GM21515 (cell line): ENCODE data around the gene AMER1.
A peak's percentile ranks its signal among the peaks of the same experiment; 100 is the strongest.
"Not testable (repeated sequence)": the region's sequence is repeated elsewhere in the genome, so short reads cannot be mapped to it uniquely, and the experiment has no call there.

Experiments
- ATAC-seq: cut with Tn5 transposase; IDR thresholded peaks from one replicate; pipeline ENCODE4 v1.9.1; 2021; ENCODE audit not compliant: unreplicated experiment

Gene AMER1

DNA sequence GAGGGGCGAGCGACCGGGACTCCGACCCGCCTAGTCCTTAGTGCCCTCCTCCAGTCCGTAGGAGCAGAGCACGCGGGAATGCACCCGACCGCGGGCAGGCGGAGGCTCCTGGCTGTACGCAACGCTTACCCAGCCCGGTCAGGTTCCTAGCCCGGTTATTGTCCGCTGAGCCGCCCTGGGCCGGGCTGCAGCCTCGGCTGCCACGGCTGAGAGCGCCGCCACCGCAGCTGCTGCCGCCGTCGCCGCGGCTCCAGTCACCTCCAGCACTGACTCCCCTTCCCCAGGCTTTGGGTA is at the start of gene AMER1:
AMER1 (minus strand) TSS at position 268 of the 294 bp plus-strand sequence. CDS start 12,422 bp downstream, outside the sequence.
- peak; percentile 48 for ATAC-seq

DNA sequence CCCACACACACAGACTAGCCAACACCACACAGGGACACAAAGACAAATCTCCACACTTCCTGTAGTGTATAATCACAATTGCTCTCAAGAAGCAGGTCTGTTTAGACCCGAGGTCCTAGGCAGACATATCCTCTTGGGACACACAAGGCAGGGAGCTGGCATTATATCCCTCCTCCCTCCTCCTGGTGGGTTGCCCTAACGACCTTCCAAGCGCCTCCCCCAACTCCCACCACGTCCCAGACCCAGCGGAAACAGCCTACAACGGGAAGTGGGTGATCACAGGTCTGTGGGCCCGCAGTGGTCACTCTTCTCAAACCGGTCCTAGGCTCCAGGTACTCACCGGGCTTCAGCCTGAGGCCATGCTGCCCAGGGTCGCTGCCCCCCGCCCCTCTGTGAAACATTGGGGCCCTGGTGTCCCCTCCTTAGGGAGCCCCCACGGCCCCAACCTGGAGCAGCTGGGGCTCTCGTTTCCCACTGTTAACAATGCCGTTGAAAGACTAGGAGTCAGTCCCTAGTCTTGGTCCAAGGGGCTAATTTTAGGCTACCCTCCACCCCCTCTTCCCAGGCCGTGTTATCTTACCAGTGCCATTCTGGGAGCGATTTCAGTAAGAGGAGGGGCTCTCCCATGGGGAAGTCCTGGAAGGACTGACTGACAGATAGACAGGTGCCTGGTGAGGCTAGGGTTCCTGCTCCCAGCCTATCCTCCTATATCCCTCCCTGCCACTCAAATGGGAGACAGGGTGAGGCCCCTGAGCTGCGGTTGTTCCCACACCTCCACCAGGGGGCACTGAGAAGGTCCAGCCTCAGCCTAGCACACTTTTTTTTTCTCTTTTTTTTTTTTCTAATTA is 24.8 kb upstream of the AMER1 start, which contains the start of gene ASB12:
ASB12 (minus strand) TSS at position 485 of the 848 bp plus-strand sequence. CDS start 4,957 bp downstream, outside the sequence.
- ATAC-seq: no peak

DNA sequence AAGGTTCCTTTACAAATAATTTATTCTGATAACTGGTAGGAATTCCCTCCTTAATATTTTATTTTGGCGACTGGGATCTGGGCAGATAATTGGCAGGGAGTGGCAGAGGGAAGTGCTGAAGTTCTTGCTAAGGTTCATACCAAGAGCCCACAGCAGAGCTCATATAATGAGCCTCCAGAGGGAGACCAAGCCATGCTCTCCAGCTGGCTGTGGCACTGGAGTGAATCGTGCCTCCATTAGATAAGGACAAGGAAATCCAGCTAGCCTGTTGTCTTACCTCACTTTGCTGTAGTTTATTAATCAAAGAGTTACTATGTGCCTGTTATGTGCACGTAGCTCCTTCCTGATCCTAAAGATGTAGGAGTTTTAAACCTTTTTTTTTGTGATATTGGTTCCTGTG is 23.6 kb upstream of the AMER1 start:
- no peak for ATAC-seq

DNA sequence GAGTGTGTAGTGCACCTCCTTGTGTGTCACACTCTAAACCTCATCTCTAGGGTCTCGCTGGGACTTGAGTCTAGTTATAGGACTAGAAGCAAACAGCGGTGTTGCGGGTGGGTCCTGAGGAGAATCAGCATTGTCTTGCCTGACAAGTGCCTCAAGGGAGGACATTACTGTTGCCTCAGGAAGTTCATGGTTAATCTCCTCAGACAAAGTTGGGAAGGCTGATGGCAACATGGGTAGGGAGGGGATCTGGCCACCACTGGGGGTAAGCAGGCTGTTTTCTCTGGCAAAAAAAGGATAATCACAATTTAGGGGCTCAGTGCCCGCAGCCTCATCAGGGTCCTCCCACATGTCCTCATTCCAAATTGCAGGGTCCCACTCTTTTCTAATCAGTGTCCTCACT is 12.5 kb upstream of the AMER1 start:
- ATAC-seq: no peak

DNA sequence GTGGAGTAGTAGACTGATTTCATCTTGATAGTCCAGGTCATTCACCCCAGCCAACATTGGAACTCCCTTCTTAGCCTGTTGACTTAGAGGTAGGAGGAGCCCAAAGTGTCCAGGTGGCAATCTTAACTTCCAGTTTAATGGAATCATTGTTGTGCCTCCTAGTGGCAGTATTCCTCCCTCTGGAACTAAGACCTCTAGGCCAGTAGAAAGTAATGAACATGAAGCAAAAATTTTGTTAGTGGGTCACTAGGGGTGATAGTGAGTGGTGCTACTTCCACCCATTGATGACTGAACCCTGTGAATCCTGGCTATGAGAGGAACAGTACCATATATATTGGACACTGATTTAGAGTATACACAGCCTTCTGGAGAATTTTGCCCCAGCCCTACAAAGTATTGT is 8.5 kb upstream of the AMER1 start:
- ATAC-seq: not testable (repeated sequence)

DNA sequence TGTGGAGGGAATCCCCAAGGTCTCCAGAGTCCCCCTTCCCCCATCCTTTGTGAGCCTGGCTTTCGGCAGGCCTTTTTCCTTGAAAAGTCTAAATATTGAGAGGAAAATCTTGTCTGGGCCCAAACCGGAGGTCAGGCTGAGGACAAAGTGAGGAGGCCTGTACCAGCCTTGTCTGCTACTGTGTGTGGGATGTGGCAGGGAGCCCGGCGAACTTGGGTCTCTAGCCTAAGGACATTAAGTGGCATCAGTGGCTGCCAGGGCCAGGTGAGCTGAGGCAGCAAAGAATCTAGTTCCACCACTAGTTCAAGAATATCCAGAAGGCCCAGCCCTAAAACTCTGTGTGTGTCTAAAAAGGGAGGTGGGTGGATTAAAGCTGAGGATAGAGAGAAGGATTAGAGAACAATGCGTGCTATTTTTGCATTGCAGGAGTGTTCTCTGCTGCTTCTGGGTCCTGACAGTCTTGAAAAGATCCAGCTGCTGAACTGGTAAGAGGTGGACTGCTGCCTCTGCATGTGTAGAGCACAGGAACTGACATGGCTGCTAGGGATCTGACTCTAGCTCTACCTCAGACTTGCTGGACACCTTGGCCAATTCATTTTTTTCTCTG is 1.2 kb upstream of the AMER1 start:
- ATAC-seq: no peak

DNA sequence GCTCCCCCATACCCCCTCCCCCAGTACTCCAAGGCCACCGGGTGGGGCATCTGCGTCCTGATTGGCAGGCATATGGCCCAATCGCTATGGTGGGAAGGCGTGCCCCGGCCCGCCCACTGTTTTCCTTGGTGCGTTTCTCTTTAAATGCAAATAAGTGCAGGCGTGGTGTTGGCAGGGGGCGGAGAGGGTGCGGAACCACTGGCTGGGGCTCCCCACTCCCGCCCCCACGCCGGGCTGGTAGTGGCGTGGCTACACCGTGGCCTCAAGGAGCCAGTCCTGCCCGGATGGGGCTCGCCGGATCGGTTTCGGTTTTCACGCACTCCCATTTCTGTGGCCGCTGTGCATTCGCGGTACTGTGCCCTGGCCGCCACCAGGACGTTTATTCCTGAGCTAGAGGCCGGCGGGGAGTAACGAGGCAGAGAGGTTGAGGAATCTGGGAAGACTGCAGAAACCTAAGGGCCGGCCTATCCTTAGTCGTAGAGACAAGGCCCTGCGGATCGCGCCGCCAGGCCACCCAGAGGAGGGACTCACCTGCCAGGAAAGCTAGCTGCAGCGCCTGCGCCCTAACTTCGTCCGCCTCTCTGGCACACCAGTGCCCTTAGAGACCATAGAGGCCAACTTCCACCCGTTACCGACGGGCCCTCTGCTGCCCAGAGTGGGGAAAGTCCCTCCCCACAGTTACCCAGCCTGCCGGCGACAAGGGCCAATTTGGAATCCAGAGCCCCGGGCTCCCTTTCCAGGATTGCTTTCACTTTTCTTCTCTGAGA is 410 bp upstream of the AMER1 start:
- peak; percentile 91 for ATAC-seq

DNA sequence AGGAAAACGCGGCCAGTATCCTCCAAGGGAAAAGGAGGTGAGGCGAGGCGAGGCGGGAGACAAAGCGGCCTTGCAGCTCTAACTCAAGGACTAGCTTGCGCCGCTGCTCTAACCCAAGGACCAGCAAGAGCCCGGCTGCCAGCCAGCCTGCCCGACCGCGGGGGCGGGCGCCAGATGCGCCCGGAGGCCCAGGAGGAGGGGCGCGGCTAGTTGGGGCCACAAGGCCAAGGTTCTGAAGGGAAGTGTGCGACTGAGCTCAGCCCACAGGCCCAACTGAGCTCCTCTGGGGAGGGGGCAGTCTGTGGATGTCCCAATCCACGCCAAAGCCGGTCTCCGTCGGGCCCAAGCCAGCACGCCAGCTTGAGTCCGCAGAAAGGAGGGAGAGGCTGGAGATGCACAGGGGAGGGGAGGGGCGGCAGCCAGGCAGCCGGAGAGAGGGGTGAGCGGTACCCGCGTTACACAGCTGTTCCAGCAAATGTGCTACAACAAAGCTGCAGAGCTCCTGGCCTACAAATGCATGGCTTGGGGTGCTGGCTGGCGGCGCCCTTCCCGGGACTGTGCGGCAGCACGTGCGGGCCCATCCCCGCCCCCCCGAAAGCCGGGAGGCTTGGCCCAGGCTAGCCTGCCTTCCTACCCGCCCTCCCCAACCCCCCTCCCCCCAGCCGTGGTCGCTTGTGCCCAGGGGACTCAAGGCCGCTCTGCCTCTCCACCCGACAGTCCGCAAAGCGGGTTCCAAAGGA is 637 bp downstream of the AMER1 start:
- ATAC-seq: peak; percentile 8

DNA sequence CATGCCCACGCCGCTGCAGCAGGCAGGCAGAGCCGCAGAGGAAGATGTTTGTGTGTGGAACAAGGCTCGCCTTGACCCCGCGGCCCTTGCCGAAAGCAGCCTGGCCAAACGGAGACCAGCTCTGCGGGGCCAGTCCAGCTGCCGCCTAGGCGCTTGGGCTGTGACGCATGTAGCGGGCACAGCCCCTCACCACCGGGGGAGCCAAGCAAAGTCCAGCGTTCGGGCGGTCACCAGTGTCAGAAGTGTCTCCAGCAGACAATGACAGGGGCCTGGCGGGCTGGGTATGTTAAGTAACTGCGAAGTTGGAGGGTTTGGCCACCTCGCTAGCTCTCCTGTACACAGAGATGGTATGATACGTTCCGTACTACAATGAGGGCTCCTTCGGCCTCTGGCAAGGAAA is 1.3 kb downstream of the AMER1 start:
- no peak for ATAC-seq

DNA sequence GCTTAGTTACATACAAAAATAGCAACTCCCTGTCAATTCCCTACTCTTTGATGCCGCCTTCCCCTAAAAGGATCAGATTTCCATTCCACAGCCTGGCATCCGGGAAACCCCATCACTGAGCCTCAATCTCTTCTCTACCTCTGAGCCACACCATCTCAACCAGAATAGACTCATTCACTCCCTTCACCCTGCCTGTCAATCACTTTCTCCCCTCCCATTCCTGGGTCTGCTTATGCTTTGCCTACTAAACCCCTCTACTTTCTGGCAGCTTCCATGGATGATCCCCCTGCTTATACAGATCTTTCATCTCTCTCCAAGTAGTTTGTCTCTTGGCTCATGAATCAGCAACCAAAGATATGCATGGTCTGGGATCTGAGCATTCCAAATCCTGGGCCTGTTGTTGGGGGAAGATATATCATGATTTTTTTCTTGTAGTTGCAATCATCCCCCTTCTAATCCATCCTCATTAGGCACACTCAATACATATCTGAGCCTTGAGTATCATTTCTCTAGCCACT is 2.6 kb downstream of the AMER1 start:
- ATAC-seq: no peak

DNA sequence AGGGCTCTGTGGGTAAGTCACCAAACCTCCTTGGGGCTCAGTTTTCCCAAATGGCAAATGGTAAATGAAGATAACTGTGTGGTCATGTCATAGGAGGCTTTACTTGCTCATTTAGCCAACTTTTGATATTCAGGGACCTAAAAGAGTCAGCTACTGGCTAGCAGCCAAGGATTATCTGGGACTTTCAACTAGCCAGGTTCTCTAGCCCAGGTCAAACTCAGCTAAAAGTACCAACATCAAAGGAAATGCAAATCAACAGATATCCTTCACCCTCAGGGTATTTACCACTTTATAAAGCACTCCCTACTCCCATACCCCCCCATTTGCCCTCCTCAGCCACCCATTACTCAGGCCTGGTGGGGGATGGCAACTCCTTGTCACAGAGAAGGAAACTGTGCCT is 7.5 kb downstream of the AMER1 start:
- ATAC-seq: no peak

DNA sequence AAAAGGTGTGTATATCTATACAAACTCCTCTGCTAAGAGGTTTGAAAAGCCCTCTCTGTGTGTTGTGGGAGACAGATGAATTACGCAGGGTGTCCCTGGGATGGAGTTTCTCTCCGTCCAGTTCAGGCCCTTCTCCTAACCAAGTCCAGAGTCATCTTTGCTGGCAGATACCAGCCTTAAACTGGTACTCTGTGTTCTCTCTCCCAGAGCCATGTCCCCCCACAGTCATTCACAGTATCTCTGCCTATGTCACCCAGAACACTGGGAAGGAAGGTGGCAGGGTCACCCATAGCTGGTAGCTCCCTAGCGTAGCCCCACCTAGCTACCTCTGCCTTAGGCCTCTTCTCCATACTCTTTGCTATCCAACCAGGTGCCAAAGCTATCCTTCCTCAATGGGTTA is 8.9 kb downstream of the AMER1 start:
- ATAC-seq: no peak

DNA sequence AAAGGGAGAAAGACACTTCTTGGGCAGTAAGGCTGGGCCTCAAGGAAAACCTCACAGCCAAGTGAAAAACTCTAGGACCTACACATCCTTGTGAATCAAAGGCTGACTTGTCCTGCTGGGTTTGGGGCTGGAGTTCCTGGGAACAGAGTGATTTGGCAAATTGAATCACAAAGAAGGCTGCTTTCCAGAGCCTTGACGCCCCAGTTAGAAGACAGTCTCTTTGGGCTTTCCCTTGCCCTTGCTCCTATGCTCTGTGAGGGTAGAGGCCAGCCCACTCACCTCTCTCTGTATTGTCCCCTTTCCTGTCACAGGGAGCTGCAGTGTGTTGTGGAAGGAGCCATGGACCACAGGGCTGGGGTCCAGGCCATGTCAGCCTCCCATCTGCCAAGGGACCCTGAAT is 9.6 kb downstream of the AMER1 start:
- ATAC-seq: no peak

DNA sequence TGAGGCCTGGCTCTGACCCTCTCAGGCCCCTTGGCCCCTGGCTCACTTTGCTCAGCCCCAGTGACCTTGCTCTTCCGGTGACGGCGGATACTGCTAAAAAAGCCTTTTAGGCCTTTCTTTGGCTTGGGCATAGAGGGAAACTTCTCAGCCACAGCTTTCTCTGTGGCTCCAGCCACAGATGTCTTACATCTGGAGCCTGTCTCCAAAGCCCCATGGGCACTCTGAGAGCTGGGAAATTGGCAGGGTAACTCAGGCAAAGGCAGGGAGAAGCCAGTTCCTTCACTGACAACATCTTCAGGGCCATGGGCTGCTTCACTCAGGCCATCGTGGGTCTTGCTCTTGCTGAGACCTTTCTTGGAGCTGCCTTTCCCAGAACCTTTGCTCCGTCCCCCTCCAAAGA is 12.8 kb downstream of the AMER1 start:
- ATAC-seq: no peak

DNA sequence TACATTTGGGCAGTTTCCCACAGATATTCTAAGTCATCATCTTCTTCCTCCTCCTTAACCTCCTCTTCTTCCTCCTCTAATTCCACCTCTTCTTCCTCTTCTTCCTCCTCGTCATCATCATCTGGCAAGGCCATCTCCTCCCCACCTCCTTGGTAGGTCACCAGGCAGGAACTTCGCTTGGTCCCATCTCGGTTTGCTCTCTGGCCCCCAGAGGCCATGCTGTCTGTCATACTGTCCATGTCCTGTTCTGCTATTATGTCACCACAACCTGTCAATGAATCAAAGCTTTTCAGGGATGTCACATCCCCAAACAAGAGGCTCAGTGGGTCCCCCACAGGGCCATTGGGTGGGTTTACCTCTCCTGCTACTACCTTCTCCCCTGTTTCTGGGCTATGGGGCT is 13.5 kb downstream of the AMER1 start:
- no peak for ATAC-seq

DNA sequence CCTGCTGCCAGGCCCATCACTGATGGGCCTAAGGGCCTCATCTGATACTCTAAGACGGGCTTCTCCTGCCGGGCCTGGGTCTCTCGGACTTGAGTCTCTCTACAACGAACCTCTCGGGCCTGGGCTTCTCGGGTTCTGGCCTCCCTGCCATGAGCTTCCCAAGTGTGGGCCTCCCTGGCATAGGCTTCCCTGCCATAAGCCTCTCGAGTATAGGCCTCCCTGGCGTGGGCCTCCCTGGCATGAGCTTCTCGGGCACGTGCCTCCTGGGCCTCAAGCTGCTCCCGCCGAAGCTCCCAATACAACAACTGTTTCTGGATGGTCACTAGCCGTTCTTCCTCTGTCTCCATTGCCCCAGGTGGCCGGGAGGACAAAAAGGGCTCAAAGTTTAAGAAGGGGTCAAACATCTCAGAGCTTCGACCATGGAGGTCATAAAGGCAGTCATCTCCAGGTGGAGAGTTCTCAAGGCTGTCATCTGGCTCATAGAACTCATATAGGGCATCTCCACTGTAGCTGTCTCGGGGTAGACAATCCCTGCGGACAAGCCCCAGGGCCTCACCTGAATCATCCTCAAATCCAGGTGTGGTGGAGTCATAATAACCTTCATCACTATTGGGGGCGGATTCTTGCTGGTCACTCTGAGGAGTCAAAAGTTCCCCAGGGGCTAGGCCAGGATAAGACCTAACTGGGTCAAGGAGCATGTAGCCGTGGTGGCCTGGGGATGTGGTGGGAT is 14.1 kb downstream of the AMER1 start:
- ATAC-seq: no peak

DNA sequence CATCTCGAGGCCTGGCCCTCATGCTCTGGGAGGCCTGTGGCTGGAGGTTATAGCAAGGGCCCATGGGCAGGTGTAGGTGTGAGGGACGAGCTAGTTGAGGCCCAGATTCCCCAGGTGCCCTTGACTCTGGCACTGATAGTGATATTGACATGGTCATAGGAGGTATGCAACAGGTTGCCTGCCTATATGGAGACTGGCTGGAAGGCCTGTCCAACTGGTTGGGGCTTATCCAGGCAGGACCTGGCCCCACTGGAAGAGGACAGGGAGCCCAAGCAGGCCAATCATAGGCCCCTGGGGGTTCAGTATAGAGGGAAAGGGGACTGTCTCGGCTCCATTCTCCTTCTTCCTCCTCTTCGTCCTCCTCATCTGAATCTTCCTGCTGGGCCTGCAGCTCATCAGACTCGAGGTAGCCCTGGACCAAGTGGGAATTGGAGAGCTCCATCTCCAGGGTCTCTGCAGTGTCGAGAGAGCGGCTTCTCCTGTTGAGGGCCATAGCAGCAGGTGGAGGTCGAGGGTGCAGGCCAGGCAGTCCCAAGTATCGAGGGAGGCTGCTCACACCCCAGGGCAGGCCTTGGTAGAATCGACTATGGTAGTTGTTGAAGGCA is 15.3 kb downstream of the AMER1 start:
- ATAC-seq: no peak

DNA sequence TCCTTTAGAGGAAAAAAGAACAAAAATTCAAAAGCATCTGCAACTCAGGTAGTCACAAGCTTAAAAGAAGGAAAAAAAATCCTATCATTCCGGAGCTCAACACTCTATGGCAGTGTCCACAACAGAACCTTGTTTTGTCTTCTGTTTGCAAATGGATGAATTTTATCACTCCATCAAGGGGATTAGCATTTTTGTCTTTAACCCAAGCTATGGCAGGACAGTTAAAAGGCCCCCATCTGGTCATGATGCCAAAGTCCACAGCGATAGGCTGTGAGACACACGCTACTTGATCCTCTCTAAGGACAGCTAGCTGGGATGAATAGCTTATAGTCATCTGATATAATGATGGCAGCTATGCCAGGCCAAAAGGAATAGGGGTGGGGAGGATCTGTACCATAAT is 16.6 kb downstream of the AMER1 start:
- no peak for ATAC-seq

DNA sequence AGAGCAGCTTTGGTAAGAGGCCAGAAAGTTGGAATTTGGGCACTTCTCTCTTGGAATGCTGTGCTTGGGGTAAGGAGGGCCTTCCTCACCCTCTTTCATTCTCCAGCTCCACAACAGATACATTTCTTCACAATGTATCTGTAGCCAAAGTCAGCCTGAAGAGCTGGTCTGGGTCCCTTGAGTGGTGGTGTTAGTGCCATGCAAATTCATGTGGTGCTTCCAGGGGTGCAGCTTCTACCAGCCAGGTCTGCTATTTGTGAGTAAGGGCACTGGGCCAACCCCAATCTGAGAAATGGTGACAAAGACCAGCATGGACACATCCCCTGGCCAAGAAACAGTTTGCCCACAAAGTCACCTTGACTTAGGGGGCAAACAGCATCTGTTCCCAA is 17.8 kb downstream of the AMER1 start:
- no peak for ATAC-seq
